B cell (primary cell): ENCODE results near the gene PDZRN3.

Source experiments
- CTCF ChIP-seq: fragments of 200-600 bp; IDR thresholded peaks from one replicate; pipeline ENCODE4 v1.8.0; 2022; ENCODE audit warnings: antibody characterized with exemption, mild to moderate bottlenecking
- EZH2 ChIP-seq: IDR thresholded peaks from 2 replicates; pipeline ENCODE4 v1.6.1; 2012; ENCODE audit warnings: borderline replicate concordance, low read depth, mild to moderate bottlenecking, moderate library complexity, low read length; ENCODE audit not compliant: insufficient read depth, poor library complexity, severe bottlenecking

GRCh38 chr3:73485877-73486330 lies 138.8 kb downstream of the PDZRN3 start:
- TF ChIP-seq EZH2 (no peak), CTCF (no peak)
